DOHH2 (cell line): ENCODE results near the gene FASN.

ENCODE experiments used
- H3F3A ChIP-seq: fragments of 200-600 bp; sonication (generic), shearing (Covaris generic); 2 replicates; pipeline ENCODE4 v1.6.0; 2016; ENCODE audit warnings: antibody characterized with exemption, mild to moderate bottlenecking; ENCODE audit not compliant: control insufficient read depth, insufficient read depth
- H3K27ac ChIP-seq: fragments of 200-600 bp; sonication (generic); 2 replicates; pipeline ENCODE4 v1.5.1; 2014; ENCODE audit warnings: low read depth, mild to moderate bottlenecking, low read length, moderate library complexity
- H3K27me3 ChIP-seq: fragments of 200-600 bp; sonication (generic); 2 replicates; pipeline ENCODE4 v1.6.1; 2014; ENCODE audit warnings: mild to moderate bottlenecking, low read length, mixed read lengths; ENCODE audit not compliant: control insufficient read depth
- H3K36me3 ChIP-seq: fragments of 200-600 bp; sonication (generic); 2 replicates; pipeline ENCODE4 v1.6.1; 2014; ENCODE audit warnings: mild to moderate bottlenecking, low read length, moderate library complexity, mixed read lengths; ENCODE audit not compliant: control insufficient read depth
- H3K4me1 ChIP-seq: fragments of 200-600 bp; sonication (generic); 2 replicates; pipeline ENCODE4 v1.6.1; 2014; ENCODE audit warnings: mild to moderate bottlenecking, low read length, mixed read lengths; ENCODE audit not compliant: control insufficient read depth
- H3K4me2 ChIP-seq: fragments of 200-600 bp; sonication (generic); 2 replicates; pipeline ENCODE4 v1.6.0; 2014; ENCODE audit warnings: mild to moderate bottlenecking, low read length, moderate library complexity
- H3K4me3 ChIP-seq: fragments of 200-600 bp; sonication (generic); 2 replicates; pipeline ENCODE4 v1.5.1; 2014; ENCODE audit warnings: mild to moderate bottlenecking, low read length, mixed read lengths
- H3K79me2 ChIP-seq: fragments of 200-600 bp; sonication (generic); 2 replicates; pipeline ENCODE4 v1.6.1; 2014; ENCODE audit warnings: mild to moderate bottlenecking, low read length, mixed read lengths; ENCODE audit not compliant: control insufficient read depth
- H3K9me2 ChIP-seq: fragments of 200-600 bp; sonication (generic); replicated peaks from 2 replicates; pipeline ENCODE4 v1.6.1; 2014; ENCODE audit warnings: mild to moderate bottlenecking, low read length, mixed read lengths; ENCODE audit not compliant: control insufficient read depth
- H3K9me3 ChIP-seq: fragments of 200-600 bp; sonication (generic); 2 replicates; pipeline ENCODE4 v1.6.1; 2014; ENCODE audit warnings: antibody characterized with exemption, low read length, mixed read lengths; ENCODE audit not compliant: control insufficient read depth, insufficient read depth
- H4K20me1 ChIP-seq: fragments of 200-600 bp; sonication (generic); 2 replicates; pipeline ENCODE4 v1.6.0; 2014; ENCODE audit warnings: low read depth, mild to moderate bottlenecking, antibody characterized with exemption, low read length, moderate library complexity; ENCODE audit not compliant: control insufficient read depth, insufficient read depth
- CTCF ChIP-seq: fragments of 200-600 bp; sonication (generic); IDR thresholded peaks from one replicate; pipeline ENCODE4 v1.5.1; 2014; ENCODE audit warnings: antibody characterized with exemption, mild to moderate bottlenecking, low read depth, low read length; ENCODE audit not compliant: poor library complexity, severe bottlenecking
- EZH2phosphoT487 ChIP-seq: fragments of 200-600 bp; sonication (generic); IDR thresholded peaks from 2 replicates; pipeline ENCODE4 v1.6.1; 2017; ENCODE audit warnings: borderline replicate concordance, mild to moderate bottlenecking, antibody characterized with exemption, low read length, moderate library complexity, mixed read lengths

The FASN gene

GRCh38 chr17:82085931-82086764 is 11.9 kb downstream of the FASN start:
- no peaks in the 10 kb centered on the region for H3K4me1 ChIP-seq
- no peak overlapping the region for H3K27ac ChIP-seq
- no peaks in the 10 kb centered on the region for H3K9me2 ChIP-seq
- no peak overlapping the region for H3K4me3 ChIP-seq
- no peaks in the 10 kb centered on the region for H3K9me3 ChIP-seq
- no peaks in the 10 kb centered on the region for H4K20me1 ChIP-seq
- peaks cover 97% of the 10 kb centered on the region for H3K36me3 ChIP-seq
- H3K4me2 ChIP-seq: no peak overlapping the region
- H3K79me2 ChIP-seq: peaks cover 5% of the 10 kb centered on the region; the same call in 1 of the 2 replicates
- H3F3A ChIP-seq: no peaks in the 10 kb centered on the region
- H3K27me3 ChIP-seq: no peaks in the 10 kb centered on the region
- TF ChIP-seq CTCF (no peak), EZH2phosphoT487 (no peak)

GRCh38 chr17:82085031-82085861 is 12.8 kb downstream of the FASN start:
- Histone ChIP-seq H3F3A (no peaks in the 10 kb centered on the region), H3K4me2 (no peak overlapping the region), H3K4me1 (no peaks in the 10 kb centered on the region), H3K27ac (no peak overlapping the region), H3K4me3 (no peak overlapping the region), H3K9me2 (no peaks in the 10 kb centered on the region), H3K27me3 (no peaks in the 10 kb centered on the region), H4K20me1 (no peaks in the 10 kb centered on the region), H3K36me3 (peaks cover 97% of the 10 kb centered on the region), H3K79me2 (no peaks in the 10 kb centered on the region; the same call in 1 of the 2 replicates), H3K9me3 (no peaks in the 10 kb centered on the region)
- no peak for TF ChIP-seq EZH2phosphoT487
- no peak for TF ChIP-seq CTCF

GRCh38 chr17:82084373-82085030 is 13.5 kb downstream of the FASN start:
- no peaks in the 10 kb centered on the region for H3K9me3 ChIP-seq
- H3K9me2 ChIP-seq: no peaks in the 10 kb centered on the region
- H3K27me3 ChIP-seq: no peaks in the 10 kb centered on the region
- H4K20me1 ChIP-seq: no peaks in the 10 kb centered on the region; the same call in 1 of the 2 replicates
- H3K79me2 ChIP-seq: no peaks in the 10 kb centered on the region; the same call in 1 of the 2 replicates
- no peaks in the 10 kb centered on the region for H3K4me1 ChIP-seq
- no peaks in the 10 kb centered on the region for H3F3A ChIP-seq
- no peak overlapping the region for H3K4me2 ChIP-seq
- H3K4me3 ChIP-seq: no peak overlapping the region
- H3K36me3 ChIP-seq: peaks cover 97% of the 10 kb centered on the region
- TF ChIP-seq CTCF: no peak
- H3K27ac ChIP-seq: no peak overlapping the region
